ENCODE data around the gene LYSMD4.
A peak's percentile ranks its signal among the peaks of the same experiment; 100 is the strongest.

LYSMD4 gene

DNA sequence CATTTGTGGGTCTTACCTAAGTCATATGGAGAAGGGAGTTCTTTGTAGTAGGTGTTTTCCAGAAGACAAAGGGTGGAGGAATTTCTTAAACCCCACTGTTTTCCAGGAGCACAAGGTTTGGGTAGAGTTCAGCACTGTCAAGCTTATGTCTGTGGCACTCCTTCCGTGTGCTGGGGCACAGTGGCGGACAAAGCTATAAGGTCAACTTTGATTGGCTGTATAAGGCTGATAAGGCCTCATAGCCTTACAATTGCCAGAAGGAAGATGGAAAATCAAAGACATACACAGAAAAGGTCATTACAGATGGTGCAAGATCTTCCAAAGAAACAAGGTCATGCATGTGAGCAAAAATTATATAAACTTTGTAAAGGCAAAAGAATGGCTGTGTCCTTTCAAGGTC is 3.5 kb upstream of the LYSMD4 start:
- H3K27ac ChIP-seq, result no peak overlapping the region
- no peak for TF ChIP-seq ZFX (IDR thresholded peaks at IDR 0.05; ENCODE audit: borderline replicate concordance)
- TF ChIP-seq, protein P1, sequence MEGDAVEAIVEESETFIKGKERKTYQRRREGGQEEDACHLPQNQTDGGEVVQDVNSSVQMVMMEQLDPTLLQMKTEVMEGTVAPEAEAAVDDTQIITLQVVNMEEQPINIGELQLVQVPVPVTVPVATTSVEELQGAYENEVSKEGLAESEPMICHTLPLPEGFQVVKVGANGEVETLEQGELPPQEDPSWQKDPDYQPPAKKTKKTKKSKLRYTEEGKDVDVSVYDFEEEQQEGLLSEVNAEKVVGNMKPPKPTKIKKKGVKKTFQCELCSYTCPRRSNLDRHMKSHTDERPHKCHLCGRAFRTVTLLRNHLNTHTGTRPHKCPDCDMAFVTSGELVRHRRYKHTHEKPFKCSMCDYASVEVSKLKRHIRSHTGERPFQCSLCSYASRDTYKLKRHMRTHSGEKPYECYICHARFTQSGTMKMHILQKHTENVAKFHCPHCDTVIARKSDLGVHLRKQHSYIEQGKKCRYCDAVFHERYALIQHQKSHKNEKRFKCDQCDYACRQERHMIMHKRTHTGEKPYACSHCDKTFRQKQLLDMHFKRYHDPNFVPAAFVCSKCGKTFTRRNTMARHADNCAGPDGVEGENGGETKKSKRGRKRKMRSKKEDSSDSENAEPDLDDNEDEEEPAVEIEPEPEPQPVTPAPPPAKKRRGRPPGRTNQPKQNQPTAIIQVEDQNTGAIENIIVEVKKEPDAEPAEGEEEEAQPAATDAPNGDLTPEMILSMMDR (IDR thresholded peaks at IDR 0.05), result no peak

DNA sequence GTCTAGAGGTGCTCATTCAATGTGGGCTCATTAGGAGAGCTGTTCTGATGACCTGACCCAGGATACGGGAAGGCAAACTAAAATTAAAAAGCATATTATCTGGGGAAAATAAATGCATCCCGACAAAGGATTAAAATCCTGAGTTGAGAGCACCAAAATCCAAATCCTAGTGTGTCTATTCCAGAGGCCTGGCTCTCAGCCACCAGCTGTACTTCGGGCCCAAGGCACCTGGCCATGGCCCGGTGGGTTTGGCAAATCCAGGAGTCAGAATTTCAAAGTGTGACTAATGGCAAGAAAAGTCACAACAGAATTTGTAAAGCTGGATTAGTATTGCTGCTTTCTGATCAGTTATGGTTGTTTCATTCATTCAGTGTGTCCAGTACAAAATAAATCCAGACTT is 2.6 kb upstream of the LYSMD4 start:
- H3K27ac ChIP-seq, result no peak overlapping the region
- TF ChIP-seq ZFX (IDR thresholded peaks at IDR 0.05; ENCODE audit: borderline replicate concordance), result no peak
- TF ChIP-seq, protein P1 (IDR thresholded peaks at IDR 0.05), result no peak

DNA sequence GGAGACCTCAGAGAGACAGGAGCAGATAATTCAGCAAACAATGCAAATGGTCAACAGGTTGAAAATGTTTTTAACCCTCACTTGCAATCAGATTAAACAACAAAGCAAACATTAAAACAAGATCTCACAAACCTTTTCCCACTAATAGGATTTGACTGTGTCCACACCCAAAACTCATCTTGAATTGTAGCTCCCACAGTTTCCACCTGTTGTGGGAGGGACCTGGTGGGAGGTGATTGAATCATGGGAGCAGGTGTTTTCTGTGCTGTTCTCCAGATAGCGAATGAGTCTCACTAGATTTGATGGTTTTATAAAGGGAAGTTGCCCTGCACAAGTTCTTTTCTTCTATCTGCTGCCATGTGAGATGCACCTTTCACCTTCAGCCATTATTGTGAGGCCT is 1.3 kb upstream of the LYSMD4 start:
- TF ChIP-seq ZFX (IDR thresholded peaks at IDR 0.05; ENCODE audit: borderline replicate concordance), result no peak
- TF ChIP-seq, protein P1 (IDR thresholded peaks at IDR 0.05), result no peak
- H3K27ac ChIP-seq, result no peak overlapping the region

DNA sequence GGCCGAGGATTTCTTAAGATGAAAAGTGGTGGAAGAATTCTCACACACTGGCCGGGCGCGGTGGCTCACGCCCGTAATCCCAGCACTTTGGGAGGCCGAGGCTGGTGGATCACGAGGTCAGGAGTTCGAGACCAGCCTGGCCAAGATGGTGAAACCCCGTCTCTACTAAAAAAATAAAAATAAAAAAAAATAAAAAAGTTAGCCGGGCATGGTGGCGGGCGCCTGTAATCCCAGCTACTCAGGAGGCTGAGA is 729 bp upstream of the LYSMD4 start:
- peak overlapping the region; percentile 50 for H3K27ac ChIP-seq

DNA sequence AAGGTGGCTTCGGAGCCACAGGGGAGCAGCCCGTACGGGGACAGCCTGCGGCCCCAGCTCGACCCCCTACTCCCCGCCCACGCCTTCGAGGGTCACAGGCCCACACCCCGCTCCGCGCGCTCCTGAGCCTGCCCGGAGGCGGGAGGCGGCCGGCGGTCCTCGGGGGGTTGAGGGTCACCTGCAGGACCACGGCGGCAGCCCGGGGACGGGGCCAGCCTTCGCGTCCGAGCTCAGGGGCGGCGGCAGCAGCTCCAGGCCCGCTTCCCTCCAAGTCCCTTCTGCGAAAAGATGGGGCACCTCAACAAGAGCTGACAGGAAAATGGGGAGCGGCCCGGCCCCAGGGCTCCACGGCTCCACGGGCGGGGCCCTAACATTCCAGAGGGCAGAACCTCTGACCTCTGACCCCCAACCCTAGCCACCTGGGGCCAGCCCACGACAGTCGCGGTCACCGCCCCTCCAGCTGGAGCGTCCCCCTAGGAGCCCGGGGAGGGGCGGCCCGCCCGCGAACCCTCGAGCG is 428 bp downstream of the LYSMD4 start:
- TF ChIP-seq, protein P1 (IDR thresholded peaks at IDR 0.05), result no peak
- no peak for TF ChIP-seq ZFX (IDR thresholded peaks at IDR 0.05; ENCODE audit: borderline replicate concordance)
- no peak overlapping the region for H3K27ac ChIP-seq

DNA sequence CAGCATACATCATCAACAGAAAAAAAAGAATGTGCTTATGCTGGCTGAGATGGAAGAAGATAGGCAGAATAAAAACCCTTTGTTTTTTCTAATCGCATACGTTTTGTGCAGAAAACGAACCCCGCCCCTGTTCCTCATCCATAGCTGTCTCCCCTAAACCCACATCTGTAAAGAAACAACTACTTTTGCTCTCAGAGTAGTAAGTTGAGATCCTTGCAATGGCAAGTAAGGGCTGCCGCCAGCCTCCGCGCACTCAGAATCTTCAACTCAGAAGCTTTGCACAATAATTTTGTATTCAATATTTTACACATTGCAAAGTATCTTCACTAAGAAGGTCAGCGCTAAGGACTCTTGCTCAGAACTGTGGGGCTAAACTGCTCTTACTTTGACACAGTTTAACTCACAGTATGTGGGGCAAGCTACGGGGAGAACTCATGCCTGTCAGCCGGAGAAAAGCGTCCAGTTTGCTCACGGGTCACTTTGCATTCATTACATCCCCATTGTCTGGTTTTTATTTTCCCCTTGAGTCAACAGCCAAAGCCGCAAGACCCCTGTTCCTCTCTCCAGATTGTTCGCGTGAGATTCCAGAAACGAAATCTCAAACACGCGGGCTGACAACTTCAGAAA is 1.0 kb downstream of the LYSMD4 start:
- no peak overlapping the region for H3K27ac ChIP-seq
- TF ChIP-seq, protein P1 (IDR thresholded peaks at IDR 0.05), result no peak
- TF ChIP-seq ZFX (IDR thresholded peaks at IDR 0.05; ENCODE audit: borderline replicate concordance), result no peak

DNA sequence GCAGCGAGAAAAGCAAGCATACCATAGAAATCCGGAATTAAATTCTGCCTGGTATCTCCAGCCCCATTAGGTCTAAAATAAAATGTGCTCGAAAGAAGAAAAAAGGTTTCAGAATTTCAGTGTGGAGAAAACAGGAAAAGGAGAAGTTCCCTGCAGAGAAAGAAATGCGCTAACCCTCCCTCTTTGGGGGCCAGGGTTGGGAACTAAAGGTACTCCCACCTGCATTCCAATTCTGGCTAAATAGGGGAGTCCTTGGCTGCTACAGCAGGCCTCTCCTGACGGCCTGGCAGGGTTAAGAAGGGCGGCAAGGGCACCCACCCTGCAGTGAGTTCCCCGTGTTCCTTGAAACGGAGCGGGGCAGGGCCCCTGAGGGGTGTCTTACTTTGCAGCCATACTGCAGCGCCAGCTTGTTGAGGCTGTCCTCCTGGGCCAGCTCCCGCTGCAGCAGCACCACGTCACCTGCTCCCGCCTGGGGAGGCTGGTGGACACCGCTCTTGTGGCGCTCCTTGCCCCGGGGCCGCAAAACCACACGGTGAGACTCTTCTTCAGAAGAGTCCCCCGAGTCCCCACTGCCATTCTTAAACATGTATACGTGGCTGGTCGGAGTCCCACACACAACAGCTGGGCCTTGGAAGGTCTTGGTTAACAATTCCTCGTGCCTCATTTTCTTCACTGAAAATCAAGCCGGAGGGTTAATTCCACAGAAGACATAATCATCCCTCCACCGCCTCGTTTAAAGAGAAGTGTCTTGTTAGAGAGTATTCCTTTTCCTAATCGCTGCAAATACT is 1.7 kb downstream of the LYSMD4 start:
- no peak overlapping the region for H3K27ac ChIP-seq
- TF ChIP-seq, protein P1 (IDR thresholded peaks at IDR 0.05), result no peak
- TF ChIP-seq ZFX (IDR thresholded peaks at IDR 0.05; ENCODE audit: borderline replicate concordance), result no peak
